Raji (cell line): ENCODE results near the gene COPS4.

Source experiments
- POLR2A ChIP-seq: IDR thresholded peaks from 2 replicates; pipeline ENCODE4 v1.6.1; 2011; ENCODE audit warnings: low read depth, low read length, control low read depth; ENCODE audit not compliant: insufficient read depth

The COPS4 gene

GRCh38 chr4:83013902-83014301 is 21.1 kb upstream of the COPS4 start:
- no peak for TF ChIP-seq POLR2A

- no peak for TF ChIP-seq POLR2A
Observed at GRCh38 chr4:83019794-83020494, 15.0 kb upstream of the COPS4 start.

GRCh38 chr4:83022724-83023450 is 12.1 kb upstream of the COPS4 start:
- no peak for TF ChIP-seq POLR2A

GRCh38 chr4:83024233-83024632 is 10.8 kb upstream of the COPS4 start:
- no peak for TF ChIP-seq POLR2A

GRCh38 chr4:83025563-83025962 is 9.4 kb upstream of the COPS4 start:
- TF ChIP-seq POLR2A, result no peak

GRCh38 chr4:83028976-83029375 is 6.0 kb upstream of the COPS4 start:
- TF ChIP-seq POLR2A, result no peak

- no peak for TF ChIP-seq POLR2A
Observed at GRCh38 chr4:83029688-83030087, 5.3 kb upstream of the COPS4 start.

- no peak for TF ChIP-seq POLR2A
Observed at GRCh38 chr4:83036991-83037665, 2.1 kb downstream of the COPS4 start.

- TF ChIP-seq POLR2A, result no peak
Observed at GRCh38 chr4:83040269-83040668, 5.3 kb downstream of the COPS4 start.

- no peak for TF ChIP-seq POLR2A
Observed at GRCh38 chr4:83043801-83044407, 8.9 kb downstream of the COPS4 start.

- TF ChIP-seq POLR2A, result no peak
Observed at GRCh38 chr4:83046693-83047473, 11.9 kb downstream of the COPS4 start.

GRCh38 chr4:83054928-83055327 is 19.9 kb downstream of the COPS4 start:
- TF ChIP-seq POLR2A, result no peak

GRCh38 chr4:83062739-83063138 is 27.8 kb downstream of the COPS4 start:
- TF ChIP-seq POLR2A, result no peak

- TF ChIP-seq POLR2A, result no peak
Observed at GRCh38 chr4:83065266-83065665, 30.3 kb downstream of the COPS4 start.

- TF ChIP-seq POLR2A, result no peak
Observed at GRCh38 chr4:83067058-83067639, 32.2 kb downstream of the COPS4 start.

- TF ChIP-seq POLR2A, result no peak
Observed at GRCh38 chr4:83071116-83071515, 36.1 kb downstream of the COPS4 start.
